K562 (cell line): ENCODE measurements around the gene SOX2. TPM values are rescaled to one million over a fixed set of nuclear protein-coding genes. Genes with fewer than 3 reads are reported as not detected.

Source experiments
- ATAC-seq: fragments of 200-7000 bp; cut with Tn5 transposase; 3 replicates; pipeline ENCODE4 v1.9.1; 2020; ENCODE audit warnings: moderate library complexity
- BruUV-seq: library from RNA; stranded (reverse); fragments of 400-500 nt; replicated peaks from 2 replicates; lab custom pipeline; 2021; lab: Mats Ljungman, UMichigan
- CTCF ChIA-PET: fragments of 300-600 bp; formaldehyde crosslinking; extraction: SDS; loops from one replicate; lab custom pipeline; 2021; ENCODE audit warnings: low intra/inter-chr PET ratio; lab: Yijun Ruan, JAX
- POLR2A ChIA-PET: fragments of 300-600, 350-650 bp; sonication (Branson Sonifier 250); formaldehyde crosslinking; extraction: SDS; loops from one replicate; lab custom pipeline; 2021; ENCODE audit warnings: antibody characterized with exemption, inconsistent platforms; lab: Yijun Ruan, JAX
- DNase-seq, 4 experiments: peaks; one replicate each; pipeline versions ENCODE4 v3.0.0 to v3.0.0-alpha.2; 2011 to 2018; ENCODE audit warnings: low spot score in 3 of 4, mixed read lengths in 3 of 4; ENCODE audit errors: extremely low read depth in 1 of 4
- FAIRE-seq: peaks from 2 replicates; lab custom pipeline; 2011; peaks lifted over from hg19 to GRCh38; lab: Jason Lieb, UNC
- H2AFZ ChIP-seq: 2 replicates; pipeline ENCODE4 v1.6.0; 2011; ENCODE audit warnings: low read depth, low read length, control low read depth, inconsistent platforms
- H3K27ac ChIP-seq: fragments of 200-600 bp; 3 replicates; pipeline ENCODE4 v1.8.0; 2011; ENCODE audit warnings: low read depth, mild to moderate bottlenecking, control low read depth, inconsistent platforms, low read length, moderate library complexity, mixed read lengths; ENCODE audit errors: extremely low read depth
- H3K27me3 ChIP-seq, 2 experiments: fragments of 300-600 bp in 1 of 2; 2 replicates in 1 of 2; 3 replicates in 1 of 2; pipeline versions ENCODE4 v1.6.0 to v1.8.0; 2011; ENCODE audit warnings: inconsistent platforms in 2 of 2, low read length in 2 of 2, mild to moderate bottlenecking in 1 of 2, mixed read lengths in 1 of 2, moderate library complexity in 1 of 2; ENCODE audit not compliant: control insufficient read depth in 2 of 2, insufficient read depth in 2 of 2
- H3K36me3 ChIP-seq: fragments of 300-600 bp; 3 replicates; pipeline ENCODE4 v1.8.0; 2011; ENCODE audit warnings: mild to moderate bottlenecking, low read length, inconsistent platforms; ENCODE audit not compliant: control insufficient read depth, insufficient read depth
- H3K4me1 ChIP-seq, 2 experiments: fragments of 200-600 bp in 1 of 2; replicated peaks in 1 of 2; 2 replicates in 1 of 2; 3 replicates in 1 of 2; pipeline versions ENCODE4 v1.5.1 to v1.8.0; 2011; ENCODE audit warnings: inconsistent platforms in 2 of 2, low read length in 2 of 2, mild to moderate bottlenecking in 1 of 2, mixed read lengths in 1 of 2, moderate library complexity in 1 of 2; ENCODE audit not compliant: control insufficient read depth in 2 of 2, insufficient read depth in 2 of 2
- H3K4me2 ChIP-seq: 2 replicates; pipeline ENCODE4 v1.6.1; 2011; ENCODE audit warnings: low read length, control low read depth, inconsistent platforms, mixed read lengths; ENCODE audit not compliant: insufficient read depth
- H3K4me3 ChIP-seq: fragments of 200-600 bp; sonication (generic), shearing (Covaris generic); 2 replicates; pipeline ENCODE4 v1.5.1; 2016; ENCODE audit warnings: control low read depth, inconsistent platforms
- H3K79me2 ChIP-seq: fragments of 200-600 bp; 3 replicates; pipeline ENCODE4 v1.8.0; 2011; ENCODE audit warnings: low read length, inconsistent platforms; ENCODE audit not compliant: control insufficient read depth, insufficient read depth
- H3K9ac ChIP-seq, 2 experiments: 2 replicates each; pipeline versions ENCODE4 v1.6.0 to v1.6.1; 2011; ENCODE audit warnings: low read depth in 2 of 2, low read length in 2 of 2, control low read depth in 1 of 2, inconsistent platforms in 1 of 2, mild to moderate bottlenecking in 1 of 2, mixed read lengths in 1 of 2; ENCODE audit not compliant: insufficient read depth in 1 of 2
- H3K9me1 ChIP-seq: one replicate; pipeline ENCODE4 v1.6.0; 2011; ENCODE audit warnings: inconsistent platforms, mild to moderate bottlenecking, low read length, moderate library complexity; ENCODE audit not compliant: control insufficient read depth, insufficient read depth
- H3K9me3 ChIP-seq: replicated peaks from 2 replicates; pipeline ENCODE4 v1.5.1; 2011; ENCODE audit warnings: low read depth, low read length, inconsistent platforms; ENCODE audit not compliant: control insufficient read depth, insufficient read depth
- H4K20me1 ChIP-seq: replicated peaks from 2 replicates; pipeline ENCODE4 v1.6.1; 2011; ENCODE audit warnings: low read length, inconsistent platforms, mixed read lengths; ENCODE audit not compliant: control insufficient read depth, insufficient read depth
- GTF2B ChIP-seq: IDR thresholded peaks from 2 replicates; pipeline ENCODE4 v1.6.1; 2011; ENCODE audit not compliant: insufficient read length; ENCODE audit errors: extremely low read depth
- MCM3 ChIP-seq: fragments of 450-650 bp; IDR thresholded peaks from 2 replicates; pipeline ENCODE4 v1.6.1; 2016
- MXD1 ChIP-seq: fragments of 250-450 bp; sonication (Bioruptor Pico); IDR thresholded peaks from 2 replicates; pipeline ENCODE4 v1.8.0; 2021; ENCODE audit warnings: borderline replicate concordance, mild to moderate bottlenecking, moderate library complexity; ENCODE audit not compliant: poor library complexity, severe bottlenecking
- PRDM10 ChIP-seq: fragments of 450-650 bp; IDR thresholded peaks from 2 replicates; pipeline ENCODE4 v1.6.1; 2018; ENCODE audit not compliant: partially characterized antibody
- SAFB2 ChIP-seq: fragments of 200-400 bp; formaldehyde crosslinking; IDR thresholded peaks from 2 replicates; pipeline ENCODE4 v1.6.1; 2018; ENCODE audit warnings: borderline replicate concordance, low read length, low read depth, moderate library complexity; ENCODE audit not compliant: severe bottlenecking
- SP1 ChIP-seq: sonication (generic); formaldehyde crosslinking; IDR thresholded peaks from 2 replicates; pipeline ENCODE4 v1.8.1; 2022; ENCODE audit warnings: mild to moderate bottlenecking, missing genetic modification reagents
- TCF15 ChIP-seq: fragments of 250-450 bp; sonication (Bioruptor Pico); IDR thresholded peaks from 2 replicates; pipeline ENCODE4 v1.8.0; 2022; ENCODE audit warnings: moderate library complexity, mild to moderate bottlenecking, inconsistent platforms
- TSHZ1 ChIP-seq: fragments of 250-450 bp; sonication (Bioruptor Pico); IDR thresholded peaks from 2 replicates; pipeline ENCODE4 v1.4.0; 2020; ENCODE audit warnings: mild to moderate bottlenecking, moderate library complexity
- WHSC1 ChIP-seq: IDR thresholded peaks from one replicate; pipeline ENCODE4 v1.6.1; 2012; ENCODE audit warnings: low read length, control low read depth, inconsistent platforms
- ZC3H4 ChIP-seq: sonication (generic); formaldehyde crosslinking; IDR thresholded peaks from 2 replicates; pipeline ENCODE4 v1.9.0; 2021; ENCODE audit warnings: missing genetic modification reagents, borderline replicate concordance
- ZNF134 ChIP-seq: fragments of 250-450 bp; sonication (Bioruptor Pico); conservative IDR thresholded peaks from 2 replicates; pipeline ENCODE4 v1.4.0; 2020
- WGBS: fragments of 100-300 bp; shearing (Covaris generic); methylation state at CpG from one replicate; pipeline ENCODE4 v1.1.6; 2016; ENCODE audit warnings: low coverage, mixed read lengths; ENCODE audit not compliant: insufficient coverage; ENCODE audit errors: missing lambda C conversion rate; 5-methylcytosine and 5-hydroxymethylcytosine counted together
- in situ Hi-C: fragments of 300-500 bp; cut with MboI; formaldehyde crosslinking; loops from 4 replicates; pipeline ENCODE4 v1.15.0; 2018; ENCODE audit warnings: inconsistent platforms, mixed read lengths
- intact Hi-C: fragments of 100-400 bp; cut with micrococcal nuclease; formaldehyde crosslinking; loops from 2 replicates; pipeline ENCODE4 v1.14.2; 2022
- polyA plus RNA-seq, 8 experiments: library from polyadenylated mRNA; depleted of rRNA in 4 of 8; stranded (reverse) in 5 of 8; unstranded in 3 of 8; fragments of >200 nt; fragmentation: Nextera tagmentation in 2 of 8; fragmentation: Illumina TruSeq in 1 of 8; extraction: Ambion mirVana in 2 of 8; extraction: Trizol in 1 of 8; gene quantifications; 2 replicates each; pipeline versions ENCODE4 v1.2.1 to v1.2.3, GENCODE V29; 2011 to 2014; ENCODE audit warnings: inconsistent platforms in 1 of 8, missing spikeins in 1 of 8
- total RNA-seq, 7 experiments: library from RNA; depleted of rRNA in 6 of 7; stranded (reverse); fragments of >200 nt in 6 of 7; fragmentation: Illumina TruSeq in 2 of 7; extraction: Trizol in 2 of 7; gene quantifications; 2 replicates each; pipeline versions ENCODE4 v1.2.1 to v1.2.3, GENCODE V29; 2011 to 2021; ENCODE audit warnings: low replicate concordance in 1 of 7

The SOX2 gene
- total and polyA plus RNA-seq, 9 of the 15 experiments (the other 6 are each of a cell fraction or from before 2014, with no cell fraction given): 0.07 TPM; not detected in 8

- intact Hi-C loops: no loop called here
Observed at GRCh38 chr3:181725131-181725731, 13.5 kb downstream of the SOX2 start.

More at GRCh38 chr3:181725131-181725731, 13.5 kb downstream of the SOX2 start:
- H3K9ac ChIP-seq: no peak overlapping the region
- no peaks in the 10 kb centered on the region for H3K79me2 ChIP-seq
- no peak for DNase-seq
- ChIA-PET CTCF (interaction anchor here (0.6 kb wide), 1 partner anchor 25 kb away, joined by 3 read pairs; no protein-coding TSS in a partner anchor), POLR2A (no interaction called here)
- 3% methylated on average over 15 of the region's 24 CpGs for WGBS
- peaks cover 0 to 7% of the 10 kb centered on the region in 2 experiments; a peak in 4 of 5 replicates for H3K4me1 ChIP-seq
- peaks cover 22 to 58% of the 10 kb centered on the region in 2 experiments for H3K27me3 ChIP-seq
- no peak for FAIRE-seq
- H3K9me1 ChIP-seq: no peaks in the 10 kb centered on the region
- in situ Hi-C loops: no loop called here
- H3K9me3 ChIP-seq: no peaks in the 10 kb centered on the region
- H2AFZ ChIP-seq: no peak overlapping the region
- no peaks in the 10 kb centered on the region for H4K20me1 ChIP-seq
- H3K4me3 ChIP-seq: no peak overlapping the region
- H3K27ac ChIP-seq: no peak overlapping the region
- no peak overlapping the region for H3K4me2 ChIP-seq
- no peaks in the 10 kb centered on the region for H3K36me3 ChIP-seq
- no peak for ATAC-seq
- no peak for TF ChIP-seq ZC3H4 (CRISPR knock-in tag)
- no peak for TF ChIP-seq ZNF134 (CRISPR knock-in tag)
- TF ChIP-seq GTF2B: no peak
- no peak for TF ChIP-seq SP1 (CRISPR knock-in tag)
- TF ChIP-seq SAFB2: no peak
- TF ChIP-seq TSHZ1 (CRISPR knock-in tag): no peak
- TF ChIP-seq WHSC1: no peak
- no peak for TF ChIP-seq MXD1 (CRISPR knock-in tag)
- TF ChIP-seq PRDM10: no peak
- TF ChIP-seq TCF15 (CRISPR knock-in tag): no peak
- no peak for TF ChIP-seq MCM3
- no TSS peak for BruUV-seq
